ENCODE results near the gene CLIC1.

Gene CLIC1

DNA sequence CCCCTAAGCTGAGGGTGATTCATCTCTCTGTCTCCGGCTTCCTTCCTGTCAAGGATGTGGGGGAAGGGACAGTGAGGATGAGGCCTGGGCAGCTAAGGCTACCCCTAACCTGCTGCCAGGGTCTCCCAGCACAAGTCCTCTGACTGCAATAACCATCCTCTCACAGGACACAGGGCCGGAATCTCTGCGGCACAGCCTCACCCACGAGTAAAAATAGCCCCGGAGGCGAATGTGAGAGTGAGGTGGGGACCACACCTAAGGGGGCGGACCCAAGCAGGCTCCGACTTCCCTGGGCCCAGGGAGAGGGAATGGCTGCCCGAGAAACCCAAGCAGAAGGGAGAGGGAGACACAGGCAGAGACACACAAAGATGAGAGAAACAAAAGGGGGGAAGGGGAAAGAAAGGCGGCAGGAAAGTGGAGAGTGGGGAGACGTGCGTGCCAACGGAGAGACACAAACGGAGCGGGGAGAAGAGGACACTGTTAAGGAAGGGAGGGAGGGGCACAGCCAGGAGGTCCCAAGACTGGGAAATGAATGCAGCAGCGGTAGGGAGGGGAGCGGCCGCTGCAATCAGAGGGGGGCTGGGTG, 1.4 kb downstream of the CLIC1 start (continued):
- TF ChIP-seq, protein P1, sequence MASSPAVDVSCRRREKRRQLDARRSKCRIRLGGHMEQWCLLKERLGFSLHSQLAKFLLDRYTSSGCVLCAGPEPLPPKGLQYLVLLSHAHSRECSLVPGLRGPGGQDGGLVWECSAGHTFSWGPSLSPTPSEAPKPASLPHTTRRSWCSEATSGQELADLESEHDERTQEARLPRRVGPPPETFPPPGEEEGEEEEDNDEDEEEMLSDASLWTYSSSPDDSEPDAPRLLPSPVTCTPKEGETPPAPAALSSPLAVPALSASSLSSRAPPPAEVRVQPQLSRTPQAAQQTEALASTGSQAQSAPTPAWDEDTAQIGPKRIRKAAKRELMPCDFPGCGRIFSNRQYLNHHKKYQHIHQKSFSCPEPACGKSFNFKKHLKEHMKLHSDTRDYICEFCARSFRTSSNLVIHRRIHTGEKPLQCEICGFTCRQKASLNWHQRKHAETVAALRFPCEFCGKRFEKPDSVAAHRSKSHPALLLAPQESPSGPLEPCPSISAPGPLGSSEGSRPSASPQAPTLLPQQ (tag by site-specific recombination; IDR thresholded peaks at IDR 0.05), result peak; percentile 99
- no peak for TF ChIP-seq ZNF391 (tag by site-specific recombination; IDR thresholded peaks at IDR 0.05; ENCODE audit: borderline replicate concordance, low read depth)
- no peak for TF ChIP-seq ZNF114 (tag by site-specific recombination; IDR thresholded peaks at IDR 0.05)
- TF ChIP-seq, protein P2, sequence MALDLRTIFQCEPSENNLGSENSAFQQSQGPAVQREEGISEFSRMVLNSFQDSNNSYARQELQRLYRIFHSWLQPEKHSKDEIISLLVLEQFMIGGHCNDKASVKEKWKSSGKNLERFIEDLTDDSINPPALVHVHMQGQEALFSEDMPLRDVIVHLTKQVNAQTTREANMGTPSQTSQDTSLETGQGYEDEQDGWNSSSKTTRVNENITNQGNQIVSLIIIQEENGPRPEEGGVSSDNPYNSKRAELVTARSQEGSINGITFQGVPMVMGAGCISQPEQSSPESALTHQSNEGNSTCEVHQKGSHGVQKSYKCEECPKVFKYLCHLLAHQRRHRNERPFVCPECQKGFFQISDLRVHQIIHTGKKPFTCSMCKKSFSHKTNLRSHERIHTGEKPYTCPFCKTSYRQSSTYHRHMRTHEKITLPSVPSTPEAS (tag by site-specific recombination; IDR thresholded peaks at IDR 0.05), result no peak
- TF ChIP-seq, protein P3, sequence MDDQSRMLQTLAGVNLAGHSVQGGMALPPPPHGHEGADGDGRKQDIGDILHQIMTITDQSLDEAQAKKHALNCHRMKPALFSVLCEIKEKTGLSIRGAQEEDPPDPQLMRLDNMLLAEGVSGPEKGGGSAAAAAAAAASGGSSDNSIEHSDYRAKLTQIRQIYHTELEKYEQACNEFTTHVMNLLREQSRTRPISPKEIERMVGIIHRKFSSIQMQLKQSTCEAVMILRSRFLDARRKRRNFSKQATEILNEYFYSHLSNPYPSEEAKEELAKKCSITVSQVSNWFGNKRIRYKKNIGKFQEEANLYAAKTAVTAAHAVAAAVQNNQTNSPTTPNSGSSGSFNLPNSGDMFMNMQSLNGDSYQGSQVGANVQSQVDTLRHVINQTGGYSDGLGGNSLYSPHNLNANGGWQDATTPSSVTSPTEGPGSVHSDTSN (CRISPR knock-in tag; IDR thresholded peaks at IDR 0.05), result no peak
- TF ChIP-seq GLIS2 (tag by site-specific recombination; IDR thresholded peaks at IDR 0.05), result peak; percentile 96
- TF ChIP-seq ZNF426 (tag by site-specific recombination; IDR thresholded peaks at IDR 0.05), result no peak
- TF ChIP-seq, protein P4, sequence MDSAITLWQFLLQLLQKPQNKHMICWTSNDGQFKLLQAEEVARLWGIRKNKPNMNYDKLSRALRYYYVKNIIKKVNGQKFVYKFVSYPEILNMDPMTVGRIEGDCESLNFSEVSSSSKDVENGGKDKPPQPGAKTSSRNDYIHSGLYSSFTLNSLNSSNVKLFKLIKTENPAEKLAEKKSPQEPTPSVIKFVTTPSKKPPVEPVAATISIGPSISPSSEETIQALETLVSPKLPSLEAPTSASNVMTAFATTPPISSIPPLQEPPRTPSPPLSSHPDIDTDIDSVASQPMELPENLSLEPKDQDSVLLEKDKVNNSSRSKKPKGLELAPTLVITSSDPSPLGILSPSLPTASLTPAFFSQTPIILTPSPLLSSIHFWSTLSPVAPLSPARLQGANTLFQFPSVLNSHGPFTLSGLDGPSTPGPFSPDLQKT (IDR thresholded peaks at IDR 0.05; ENCODE audit: borderline replicate concordance, low read depth, low read length), result no peak
- peak; percentile 98 for TF ChIP-seq SP7 (tag by site-specific recombination; IDR thresholded peaks at IDR 0.05)
- TF ChIP-seq, protein P5, sequence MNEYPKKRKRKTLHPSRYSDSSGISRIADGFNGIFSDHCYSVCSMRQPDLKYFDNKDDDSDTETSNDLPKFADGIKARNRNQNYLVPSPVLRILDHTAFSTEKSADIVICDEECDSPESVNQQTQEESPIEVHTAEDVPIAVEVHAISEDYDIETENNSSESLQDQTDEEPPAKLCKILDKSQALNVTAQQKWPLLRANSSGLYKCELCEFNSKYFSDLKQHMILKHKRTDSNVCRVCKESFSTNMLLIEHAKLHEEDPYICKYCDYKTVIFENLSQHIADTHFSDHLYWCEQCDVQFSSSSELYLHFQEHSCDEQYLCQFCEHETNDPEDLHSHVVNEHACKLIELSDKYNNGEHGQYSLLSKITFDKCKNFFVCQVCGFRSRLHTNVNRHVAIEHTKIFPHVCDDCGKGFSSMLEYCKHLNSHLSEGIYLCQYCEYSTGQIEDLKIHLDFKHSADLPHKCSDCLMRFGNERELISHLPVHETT (tag by site-specific recombination; IDR thresholded peaks at IDR 0.05), result no peak; the same call in 1 of the 2 replicates
- no peak for TF ChIP-seq MEIS1 (CRISPR knock-in tag; IDR thresholded peaks at IDR 0.05; ENCODE audit: borderline replicate concordance)
- TF ChIP-seq, protein P6, sequence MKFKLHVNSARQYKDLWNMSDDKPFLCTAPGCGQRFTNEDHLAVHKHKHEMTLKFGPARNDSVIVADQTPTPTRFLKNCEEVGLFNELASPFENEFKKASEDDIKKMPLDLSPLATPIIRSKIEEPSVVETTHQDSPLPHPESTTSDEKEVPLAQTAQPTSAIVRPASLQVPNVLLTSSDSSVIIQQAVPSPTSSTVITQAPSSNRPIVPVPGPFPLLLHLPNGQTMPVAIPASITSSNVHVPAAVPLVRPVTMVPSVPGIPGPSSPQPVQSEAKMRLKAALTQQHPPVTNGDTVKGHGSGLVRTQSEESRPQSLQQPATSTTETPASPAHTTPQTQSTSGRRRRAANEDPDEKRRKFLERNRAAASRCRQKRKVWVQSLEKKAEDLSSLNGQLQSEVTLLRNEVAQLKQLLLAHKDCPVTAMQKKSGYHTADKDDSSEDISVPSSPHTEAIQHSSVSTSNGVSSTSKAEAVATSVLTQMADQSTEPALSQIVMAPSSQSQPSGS (tag by site-specific recombination; IDR thresholded peaks at IDR 0.05; ENCODE audit: low read depth), result no peak
- TF ChIP-seq ZBTB48 (tag by site-specific recombination; IDR thresholded peaks at IDR 0.05), result peak; percentile 95
- TF ChIP-seq ZBTB1 (tag by site-specific recombination; IDR thresholded peaks at IDR 0.05), result no peak
- TF ChIP-seq ZNF791 (tag by site-specific recombination; IDR thresholded peaks at IDR 0.05), result no peak
- TF ChIP-seq, protein P7, sequence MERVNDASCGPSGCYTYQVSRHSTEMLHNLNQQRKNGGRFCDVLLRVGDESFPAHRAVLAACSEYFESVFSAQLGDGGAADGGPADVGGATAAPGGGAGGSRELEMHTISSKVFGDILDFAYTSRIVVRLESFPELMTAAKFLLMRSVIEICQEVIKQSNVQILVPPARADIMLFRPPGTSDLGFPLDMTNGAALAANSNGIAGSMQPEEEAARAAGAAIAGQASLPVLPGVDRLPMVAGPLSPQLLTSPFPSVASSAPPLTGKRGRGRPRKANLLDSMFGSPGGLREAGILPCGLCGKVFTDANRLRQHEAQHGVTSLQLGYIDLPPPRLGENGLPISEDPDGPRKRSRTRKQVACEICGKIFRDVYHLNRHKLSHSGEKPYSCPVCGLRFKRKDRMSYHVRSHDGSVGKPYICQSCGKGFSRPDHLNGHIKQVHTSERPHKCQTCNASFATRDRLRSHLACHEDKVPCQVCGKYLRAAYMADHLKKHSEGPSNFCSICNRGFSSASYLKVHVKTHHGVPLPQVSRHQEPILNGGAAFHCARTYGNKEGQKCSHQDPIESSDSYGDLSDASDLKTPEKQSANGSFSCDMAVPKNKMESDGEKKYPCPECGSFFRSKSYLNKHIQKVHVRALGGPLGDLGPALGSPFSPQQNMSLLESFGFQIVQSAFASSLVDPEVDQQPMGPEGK (tag by site-specific recombination; IDR thresholded peaks at IDR 0.05), result peak; percentile 89
- TF ChIP-seq SP3 (tag by site-specific recombination; IDR thresholded peaks at IDR 0.05), result peak; percentile 83
- TF ChIP-seq, protein P8, sequence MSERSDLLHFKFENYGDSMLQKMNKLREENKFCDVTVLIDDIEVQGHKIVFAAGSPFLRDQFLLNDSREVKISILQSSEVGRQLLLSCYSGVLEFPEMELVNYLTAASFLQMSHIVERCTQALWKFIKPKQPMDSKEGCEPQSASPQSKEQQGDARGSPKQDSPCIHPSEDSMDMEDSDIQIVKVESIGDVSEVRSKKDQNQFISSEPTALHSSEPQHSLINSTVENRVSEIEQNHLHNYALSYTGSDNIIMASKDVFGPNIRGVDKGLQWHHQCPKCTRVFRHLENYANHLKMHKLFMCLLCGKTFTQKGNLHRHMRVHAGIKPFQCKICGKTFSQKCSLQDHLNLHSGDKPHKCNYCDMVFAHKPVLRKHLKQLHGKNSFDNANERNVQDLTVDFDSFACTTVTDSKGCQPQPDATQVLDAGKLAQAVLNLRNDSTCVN (tag by site-specific recombination; optimal IDR thresholded peaks at IDR 0.05), result peak; percentile 11
- TF ChIP-seq ZNF214 (tag by site-specific recombination; IDR thresholded peaks at IDR 0.05; ENCODE audit: borderline replicate concordance), result no peak
- no peak for TF ChIP-seq ZNF221 (tag by site-specific recombination; IDR thresholded peaks at IDR 0.05; ENCODE audit: borderline replicate concordance)
- no peak for TF ChIP-seq ZNF785 (tag by site-specific recombination; IDR thresholded peaks at IDR 0.05)
- TF ChIP-seq KLF10 (tag by site-specific recombination; IDR thresholded peaks at IDR 0.05), result no peak; the same call in none of the 2 replicates
- TF ChIP-seq SP2 (tag by site-specific recombination; IDR thresholded peaks at IDR 0.05), result peak; percentile 75
- TF ChIP-seq ZNF394 (tag by site-specific recombination; IDR thresholded peaks at IDR 0.05; ENCODE audit: borderline replicate concordance), result peak; percentile 49; the same call in 1 of the 2 replicates
- TF ChIP-seq EGR2 (tag by site-specific recombination; IDR thresholded peaks at IDR 0.05; ENCODE audit: low read depth), result peak; percentile 49

Data from HEK293 (cell line).